ENCODE results near the gene ZNF253.
"Not testable (repeated sequence)": the region's sequence is repeated elsewhere in the genome, so short reads cannot be mapped to it uniquely, and the experiment has no call there.

The ZNF253 gene

DNA sequence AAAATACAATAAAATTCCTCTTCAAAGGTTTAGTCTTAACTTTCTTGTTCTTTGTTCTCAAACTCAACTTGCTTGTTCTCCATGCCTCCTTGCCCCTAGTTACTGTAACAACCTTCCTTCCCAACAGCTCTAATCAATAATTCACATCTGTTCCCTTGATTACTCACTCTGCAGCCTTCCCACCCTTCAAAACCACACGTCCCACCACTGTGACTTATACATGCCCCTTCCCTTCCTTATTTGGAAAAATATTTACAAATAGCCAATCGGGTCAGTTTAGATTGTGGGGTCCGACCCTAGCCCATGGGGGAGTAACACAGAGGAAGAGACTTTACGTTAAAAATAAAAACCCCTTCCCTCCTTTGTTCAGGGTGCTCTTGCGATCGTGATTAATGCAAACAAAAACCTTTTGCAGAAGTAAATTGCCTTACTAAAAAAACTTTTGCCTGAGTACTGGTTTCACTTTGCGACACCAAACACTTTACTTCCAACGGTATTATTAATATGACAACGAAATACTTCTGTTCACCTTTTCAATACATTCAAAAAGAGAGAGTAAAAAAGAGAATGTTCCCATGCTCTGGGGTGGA, 34.6 kb downstream of the ZNF253 start:
- no peak for DNase-seq

DNA sequence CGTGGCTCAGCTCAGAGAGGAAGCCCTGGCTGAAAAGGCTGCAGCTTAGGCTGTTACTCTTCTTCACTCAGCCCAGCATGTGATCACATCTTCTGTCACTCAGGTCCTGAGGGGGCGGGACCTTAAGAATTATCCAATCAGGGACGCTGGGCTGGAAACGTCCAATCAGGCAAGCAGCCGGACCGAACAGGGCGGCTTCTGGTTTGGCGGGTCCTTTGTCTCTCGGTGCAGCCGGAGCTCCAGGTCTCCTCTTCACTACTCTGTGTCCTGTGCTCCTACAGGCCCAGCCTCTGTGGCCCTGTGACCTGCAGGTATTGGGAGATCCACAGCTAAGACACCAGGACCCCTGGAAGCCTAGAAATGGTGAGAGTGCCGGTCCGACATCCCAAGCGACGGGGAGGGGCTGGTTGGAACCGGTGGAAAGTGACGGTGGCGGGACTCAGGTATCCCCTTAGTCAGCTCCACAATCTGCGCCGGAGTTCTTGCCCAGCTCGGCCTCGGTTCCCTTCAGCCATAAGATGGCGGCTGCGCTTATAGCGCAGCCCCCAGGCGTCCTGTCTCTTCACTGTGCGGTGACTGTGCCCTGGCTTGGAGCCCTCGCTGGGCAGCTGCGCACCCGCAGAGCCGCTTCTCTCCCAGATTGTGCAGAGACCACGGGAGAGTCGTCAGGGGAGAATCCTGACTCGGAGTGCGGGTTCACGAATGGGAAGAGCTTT, 35.2 kb downstream of the ZNF253 start, which contains the start of gene ZNF93:
Gene ZNF93 (plus strand): TSS at position 218 of the 716 bp plus-strand sequence. CDS start 143 bp downstream, at position 361.
- DNase-seq: peak; percentile 81 to 86

DNA sequence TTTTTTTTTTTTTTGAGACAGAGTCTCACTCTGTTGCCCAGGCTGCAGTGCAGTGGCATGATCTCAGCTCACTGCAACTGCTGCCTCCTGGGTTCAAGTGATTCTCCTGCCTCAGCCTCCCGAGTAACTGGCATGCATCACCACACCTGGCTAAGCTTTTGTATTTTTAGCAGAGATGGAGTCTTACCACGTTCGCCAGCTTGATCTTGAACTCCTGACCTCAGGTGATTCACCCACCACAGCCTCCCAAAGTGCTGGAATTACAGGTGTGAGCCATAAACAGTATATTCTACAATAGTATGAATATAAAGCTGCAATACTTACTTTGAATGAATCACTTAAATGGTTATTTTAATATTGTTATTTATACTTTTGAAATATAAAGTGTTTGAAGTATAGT, 41.9 kb downstream of the ZNF253 start:
- DNase-seq: not testable (repeated sequence)

DNA sequence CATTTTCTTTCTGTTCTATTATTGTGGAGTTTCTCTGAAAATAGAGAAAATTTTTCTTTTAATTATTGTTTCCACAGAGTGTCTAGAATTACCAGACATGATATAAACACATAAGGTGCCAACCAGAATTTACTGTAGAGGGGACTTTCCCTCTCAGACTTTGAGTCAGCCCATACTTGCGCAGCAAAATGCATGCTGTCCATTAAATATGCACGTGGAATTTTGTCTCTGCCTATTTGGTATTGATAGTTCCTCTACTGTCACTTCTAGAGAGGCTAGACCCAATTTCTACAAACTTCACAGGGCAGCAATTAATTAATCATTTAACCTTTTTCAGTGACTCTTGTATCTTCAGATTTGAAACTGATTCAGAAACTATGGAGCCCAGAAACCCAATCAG, 44.0 kb downstream of the ZNF253 start:
- no peak for DNase-seq

DNA sequence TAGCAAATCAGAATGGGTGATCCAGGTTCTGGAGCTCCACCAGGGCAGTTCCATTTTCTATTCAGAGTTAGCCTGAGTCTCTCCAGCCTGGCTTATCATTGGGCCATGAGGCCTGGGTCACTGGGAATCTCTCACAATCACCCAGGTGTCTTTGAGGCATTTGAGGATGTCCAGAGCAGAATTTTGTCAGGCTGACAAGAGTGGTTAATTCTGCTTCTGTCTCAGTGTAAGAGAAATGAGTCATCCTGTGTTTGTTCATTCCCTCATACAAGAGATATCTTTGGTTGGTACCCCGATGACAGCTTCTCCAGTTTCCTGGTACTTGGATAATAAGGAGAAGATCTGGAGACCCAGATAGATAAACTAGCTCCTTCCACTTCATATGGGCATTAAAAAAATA, 45.5 kb downstream of the ZNF253 start:
- no peak for DNase-seq

DNA sequence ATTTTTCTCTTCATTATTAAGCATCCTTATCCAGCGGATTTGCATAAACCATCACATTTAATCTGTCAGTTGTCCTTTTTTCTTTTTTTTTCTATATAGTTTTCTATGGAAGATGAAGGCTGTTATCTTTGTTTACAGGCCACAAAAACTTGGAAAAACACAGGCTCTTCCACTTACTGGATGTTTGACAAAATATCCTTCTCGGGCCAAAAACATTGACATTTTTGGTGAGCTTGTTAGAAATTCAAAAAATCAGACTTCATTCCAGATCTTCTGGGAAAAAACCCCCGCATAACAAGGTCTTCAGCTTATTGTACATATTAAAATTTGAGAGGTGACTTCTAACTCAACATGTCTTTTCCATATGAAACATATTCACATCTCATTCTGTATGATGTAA, 48.9 kb downstream of the ZNF253 start:
- DNase-seq: no peak

DNA sequence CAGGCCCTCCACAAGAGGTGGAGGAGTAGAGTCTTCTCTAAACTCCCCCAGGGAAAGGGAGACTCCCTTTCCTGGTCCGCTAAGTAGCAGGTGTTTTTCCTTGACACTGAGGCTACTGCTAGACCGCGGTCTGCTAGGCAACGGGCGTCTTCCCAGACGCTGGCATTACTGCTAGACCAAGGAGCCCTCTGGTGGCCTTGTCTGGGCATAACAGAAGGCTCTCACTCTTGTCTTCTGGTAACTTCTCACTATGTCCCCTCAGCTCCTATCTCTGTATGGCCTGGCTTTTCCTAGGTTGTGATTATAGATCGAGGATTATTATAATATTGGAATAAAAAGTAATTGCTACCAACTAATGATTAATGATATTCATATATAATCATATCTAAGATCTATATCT, 64.7 kb downstream of the ZNF253 start:
- peak; percentile 20 to 23 for DNase-seq

DNA sequence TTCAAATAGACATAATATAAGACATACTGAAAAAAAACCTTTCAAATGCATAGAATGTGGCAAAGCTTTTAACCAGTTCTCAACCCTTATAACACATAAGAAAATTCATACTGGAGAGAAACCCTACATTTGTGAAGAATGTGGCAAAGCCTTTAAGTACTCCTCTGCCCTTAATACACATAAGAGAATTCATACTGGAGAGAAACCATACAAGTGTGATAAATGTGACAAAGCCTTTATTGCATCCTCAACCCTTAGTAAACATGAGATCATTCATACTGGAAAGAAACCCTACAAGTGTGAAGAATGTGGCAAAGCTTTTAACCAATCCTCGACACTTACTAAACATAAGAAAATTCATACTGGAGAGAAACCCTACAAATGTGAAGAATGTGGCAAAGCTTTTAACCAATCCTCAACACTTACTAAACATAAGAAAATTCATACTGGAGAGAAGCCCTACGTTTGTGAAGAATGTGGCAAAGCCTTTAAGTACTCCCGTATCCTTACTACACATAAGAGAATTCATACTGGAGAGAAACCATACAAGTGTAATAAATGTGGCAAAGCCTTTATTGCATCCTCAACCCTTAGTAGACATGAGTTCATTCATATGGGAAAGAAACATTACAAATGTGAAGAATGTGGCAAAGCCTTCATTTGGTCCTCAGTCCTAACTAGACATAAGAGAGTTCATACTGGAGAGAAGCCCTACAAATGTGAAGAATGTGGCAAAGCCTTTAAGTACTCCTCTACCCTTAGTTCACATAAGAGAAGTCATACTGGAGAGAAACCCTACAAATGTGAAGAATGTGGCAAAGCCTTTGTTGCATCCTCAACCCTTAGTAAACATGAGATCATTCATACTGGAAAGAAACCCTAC, 68.0 kb downstream of the ZNF253 start:
- DNase-seq: not testable (repeated sequence)

DNA sequence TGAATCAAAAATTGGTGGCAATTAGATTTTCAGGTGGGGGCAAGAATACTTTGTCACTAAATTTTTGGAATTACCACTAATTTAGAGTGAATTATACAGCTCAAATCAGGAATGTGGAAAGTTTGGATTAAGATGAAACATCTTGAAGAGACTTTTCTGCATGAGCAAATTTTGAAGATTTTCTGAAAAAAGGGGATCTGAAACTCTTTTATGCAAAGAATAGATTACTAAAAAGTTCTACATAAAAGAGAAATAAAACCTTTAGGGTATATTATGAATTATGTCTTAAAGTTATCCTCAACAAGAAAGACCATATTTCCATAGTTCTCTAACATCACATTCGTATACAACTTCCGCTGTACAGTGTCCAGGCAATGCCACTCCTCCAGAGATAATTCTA, 71.7 kb downstream of the ZNF253 start:
- DNase-seq: no peak

DNA sequence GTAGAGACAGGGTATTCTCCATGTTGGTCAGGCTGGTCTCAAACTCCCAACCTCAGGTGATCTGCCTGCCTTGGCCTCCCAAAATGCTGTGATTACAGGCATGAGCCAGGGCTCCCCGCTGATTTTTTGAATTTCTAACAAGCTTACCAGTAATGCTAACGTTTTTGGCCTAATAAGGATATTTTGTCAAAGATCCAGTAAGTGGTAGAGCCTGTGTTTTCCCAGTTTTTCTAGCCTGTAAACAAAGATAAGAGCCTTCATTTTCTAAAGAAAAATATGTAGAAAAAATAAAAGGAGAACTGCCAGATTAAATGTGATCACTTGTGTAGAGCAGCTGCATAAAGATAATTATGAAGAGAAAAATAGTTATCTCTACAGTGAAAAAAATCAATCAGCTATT, 72.8 kb downstream of the ZNF253 start:
- DNase-seq: no peak

DNA sequence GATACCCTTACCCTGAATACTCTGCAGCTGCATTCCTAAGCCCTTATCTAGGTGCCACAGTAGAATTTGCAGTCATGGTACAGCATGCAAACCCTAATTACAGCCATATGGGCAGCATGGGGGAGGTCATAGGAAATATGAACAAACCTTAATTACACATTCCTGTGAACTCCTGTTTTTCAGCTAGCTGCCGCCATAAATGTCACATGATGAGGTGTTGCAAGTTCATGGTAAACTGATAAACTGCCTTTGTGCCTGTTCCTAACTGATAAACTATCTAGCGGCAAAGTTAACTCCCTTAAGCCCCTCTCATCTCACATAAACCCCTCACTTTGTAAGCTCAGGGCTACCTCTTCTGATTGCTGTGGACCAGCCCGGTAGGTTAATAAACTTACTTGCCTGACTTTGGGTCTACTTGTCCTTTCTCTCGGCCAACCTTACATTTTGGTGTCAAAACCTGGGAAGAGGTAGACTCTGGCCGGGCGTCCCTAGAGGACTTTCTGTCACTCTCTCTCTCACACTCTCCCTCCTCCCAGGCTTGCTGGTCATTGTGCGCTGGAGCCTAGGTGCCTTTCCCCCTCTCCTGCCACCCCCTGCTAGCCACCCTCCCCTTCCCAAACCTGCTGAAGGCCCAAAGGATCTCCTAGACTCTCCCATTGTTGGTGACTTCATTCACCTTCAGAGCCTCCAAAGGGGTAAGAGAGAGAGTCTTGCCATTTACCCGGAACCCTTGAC, 78.3 kb downstream of the ZNF253 start:
- no peak for DNase-seq

Data from stimulated activated CD4-positive, alpha-beta T cell treated with anti-CD3 and anti-CD28 coated beads, Interleukin-2, amount 100 ng/mL, for 48 hours (primary cell).